Stimulated activated CD8-positive, alpha-beta memory T cell treated with anti-CD3 and anti-CD28 coated beads, Interleukin-4, amount 100 ng/mL, for 1 hour (primary cell): ENCODE results near the gene EFCAB5.
"Not testable (repeated sequence)": the region's sequence is repeated elsewhere in the genome, so short reads cannot be mapped to it uniquely, and the experiment has no call there.

Experiments used
- DNase-seq, 2 donors: peaks; one replicate each; pipeline ENCODE4 v3.0.0-alpha.2; 2020; ENCODE audit warnings: low read depth in 2 of 2, low spot score in 1 of 2

EFCAB5 gene

GRCh38 chr17:29933379-29933778, 8.1 kb upstream of the EFCAB5 start:
- no peak for DNase-seq

GRCh38 chr17:29935909-29936308, 5.5 kb upstream of the EFCAB5 start:
- not testable (repeated sequence) for DNase-seq

DNA sequence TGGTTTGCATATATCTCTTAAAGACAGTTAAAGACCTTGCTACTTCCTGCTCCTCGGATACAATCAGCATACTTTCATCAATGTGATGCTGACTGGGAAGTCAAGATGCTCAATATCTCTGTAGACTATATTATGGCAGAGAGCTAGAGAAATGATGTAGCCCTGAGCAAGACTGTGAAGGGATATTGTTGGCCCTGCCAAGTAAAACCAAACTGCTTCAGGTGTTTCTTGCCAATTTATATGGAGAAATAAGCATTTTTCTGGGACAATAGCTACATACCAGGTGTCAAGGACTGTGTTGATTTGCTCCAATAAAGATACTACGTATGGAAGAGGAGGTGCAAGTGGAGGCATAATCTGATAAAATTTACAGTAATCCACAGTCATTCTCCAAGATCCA, 4.7 kb upstream of the EFCAB5 start:
- DNase-seq = no peak

GRCh38 chr17:29945281-29945680, 3.8 kb downstream of the EFCAB5 start:
- DNase-seq = no peak

- no peak for DNase-seq
Observed at GRCh38 chr17:29948448-29949215, 7.2 kb downstream of the EFCAB5 start.

GRCh38 chr17:29949696-29950095, 8.3 kb downstream of the EFCAB5 start:
- no peak for DNase-seq

DNA sequence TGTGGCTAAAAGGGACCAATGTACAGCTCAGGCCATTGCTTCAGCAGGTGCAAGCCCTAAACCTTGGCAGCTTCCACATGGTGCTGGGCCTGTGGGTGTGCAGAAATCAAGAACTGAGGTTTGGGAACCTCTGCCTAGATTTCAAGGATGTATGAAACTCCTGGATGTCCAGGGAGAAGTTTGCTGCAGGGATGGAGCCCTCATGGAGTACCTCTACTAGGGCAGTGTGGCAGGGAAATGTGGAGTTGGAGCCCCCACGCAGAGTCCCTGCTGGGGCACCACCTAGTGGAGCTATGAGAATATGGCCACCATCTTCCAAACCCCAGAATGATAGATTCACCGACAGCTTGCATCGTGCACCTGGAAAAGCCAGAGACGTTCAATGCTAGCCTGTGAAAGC, 13.0 kb downstream of the EFCAB5 start:
- DNase-seq = no peak

GRCh38 chr17:29956225-29956624, 14.8 kb downstream of the EFCAB5 start:
- DNase-seq = no peak

GRCh38 chr17:29957488-29957887, 16.1 kb downstream of the EFCAB5 start:
- DNase-seq = not testable (repeated sequence)

GRCh38 chr17:29958947-29959657, 17.7 kb downstream of the EFCAB5 start:
- no peak for DNase-seq

DNA sequence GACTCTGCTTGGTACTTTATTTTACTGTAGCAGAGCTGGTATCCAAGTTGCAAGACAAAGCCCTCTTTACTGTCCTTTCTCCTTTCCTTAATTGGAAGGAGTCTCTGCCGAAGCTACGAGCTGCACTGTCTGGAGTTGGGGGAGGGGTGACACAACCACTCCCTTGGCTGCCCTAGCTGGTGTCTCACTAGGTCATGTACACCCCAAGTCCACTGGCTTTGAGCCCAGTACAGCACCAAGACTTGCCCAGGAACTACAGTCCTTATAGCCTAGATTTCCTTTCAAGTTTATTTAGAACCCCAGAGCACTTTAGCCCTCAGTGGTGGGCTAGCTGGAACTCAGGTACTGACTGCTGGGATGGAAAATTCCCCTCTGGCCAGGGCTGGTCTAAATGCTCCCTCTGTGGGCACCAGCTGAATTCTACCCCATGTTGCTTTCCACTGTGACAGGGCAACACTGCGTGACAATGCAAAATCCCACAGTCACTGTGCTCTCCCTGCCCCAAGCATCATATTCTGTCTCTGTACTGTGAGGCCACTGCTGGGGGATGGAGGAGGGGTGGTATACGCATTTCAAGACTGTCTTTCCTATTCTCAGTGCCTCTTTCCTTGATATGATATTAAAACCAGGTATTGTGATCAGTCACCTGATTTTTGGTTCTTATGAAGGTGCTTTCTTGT, 18.4 kb downstream of the EFCAB5 start:
- DNase-seq = no peak

DNA sequence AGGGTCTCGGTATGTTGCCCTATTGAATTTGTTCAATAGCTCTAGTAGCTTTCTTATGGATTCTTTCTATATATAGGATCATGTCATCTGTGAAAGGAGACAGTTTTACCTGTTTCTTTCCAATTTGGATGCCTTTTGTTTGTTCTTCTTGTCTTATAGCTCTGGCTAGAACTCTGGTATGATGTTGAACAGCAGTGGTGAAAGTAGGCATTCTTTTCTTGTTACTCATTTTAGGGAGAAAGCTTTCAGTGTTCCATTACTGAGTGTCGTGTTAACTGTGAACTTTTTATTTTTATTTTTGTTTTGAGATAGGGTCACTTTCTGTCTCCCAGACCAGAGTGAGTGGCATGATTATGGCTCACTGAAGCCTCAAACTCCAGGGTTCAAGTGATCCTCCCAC, 21.2 kb downstream of the EFCAB5 start:
- DNase-seq = no peak

- DNase-seq = no peak
Observed at GRCh38 chr17:29968271-29968670, 26.8 kb downstream of the EFCAB5 start.

DNA sequence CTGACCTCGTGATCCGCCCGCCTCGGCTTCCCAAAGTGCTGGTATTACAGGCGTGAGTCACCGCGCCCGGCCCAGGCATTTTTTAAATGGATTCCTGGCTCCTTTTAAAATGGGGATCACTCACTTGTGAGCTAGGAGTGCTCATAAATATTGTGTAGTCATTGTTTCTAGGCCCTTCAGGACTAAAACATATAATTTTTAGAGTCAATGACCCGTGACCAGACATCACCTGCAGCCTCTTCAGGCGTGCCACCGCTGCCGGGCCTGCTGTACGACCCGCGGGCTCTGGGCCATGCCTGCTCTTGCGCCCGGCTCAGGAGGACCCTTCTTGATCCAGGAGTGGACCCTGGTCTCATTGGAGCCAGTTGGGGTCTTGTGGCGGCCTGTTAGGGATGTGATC, 30.8 kb downstream of the EFCAB5 start:
- no peak for DNase-seq

DNA sequence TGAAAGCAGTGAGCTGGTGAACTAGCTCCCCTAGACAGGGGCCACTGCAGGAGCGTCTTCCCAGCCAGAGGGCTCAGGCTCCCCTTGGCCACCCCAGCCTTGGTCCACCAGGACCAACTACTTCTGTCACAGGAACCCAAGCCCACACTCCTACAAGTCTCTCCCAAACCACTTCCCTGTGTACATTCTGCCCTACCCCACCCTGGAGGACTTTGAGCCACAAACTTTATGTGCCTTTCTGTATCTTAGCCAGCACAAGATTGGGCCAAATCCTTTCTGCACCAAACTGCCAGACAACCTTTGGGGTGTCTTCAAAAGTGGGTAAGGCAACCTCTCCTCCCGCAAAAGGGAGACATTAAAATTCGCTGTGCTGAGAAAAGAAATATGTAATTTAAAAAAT, 31.6 kb downstream of the EFCAB5 start:
- DNase-seq = no peak

DNA sequence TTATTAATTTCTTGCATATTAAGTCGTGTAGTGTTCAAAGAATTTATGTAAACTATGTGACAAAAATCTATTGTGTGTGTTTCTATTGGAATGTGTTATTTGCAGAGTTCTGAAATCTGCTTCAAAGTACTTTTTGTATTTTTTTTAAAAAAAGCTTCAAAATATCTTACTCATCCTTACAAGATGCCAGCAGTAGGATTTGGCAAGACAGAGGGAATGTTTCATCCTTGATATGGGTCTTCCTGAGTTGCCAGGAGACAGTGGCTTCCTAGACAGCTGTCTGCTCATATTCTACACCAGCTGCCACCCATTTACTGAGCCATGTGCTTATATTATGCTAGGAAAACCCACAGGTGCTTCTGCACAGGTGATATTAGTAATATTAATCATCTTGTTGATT, 36.4 kb downstream of the EFCAB5 start:
- DNase-seq = no peak

DNA sequence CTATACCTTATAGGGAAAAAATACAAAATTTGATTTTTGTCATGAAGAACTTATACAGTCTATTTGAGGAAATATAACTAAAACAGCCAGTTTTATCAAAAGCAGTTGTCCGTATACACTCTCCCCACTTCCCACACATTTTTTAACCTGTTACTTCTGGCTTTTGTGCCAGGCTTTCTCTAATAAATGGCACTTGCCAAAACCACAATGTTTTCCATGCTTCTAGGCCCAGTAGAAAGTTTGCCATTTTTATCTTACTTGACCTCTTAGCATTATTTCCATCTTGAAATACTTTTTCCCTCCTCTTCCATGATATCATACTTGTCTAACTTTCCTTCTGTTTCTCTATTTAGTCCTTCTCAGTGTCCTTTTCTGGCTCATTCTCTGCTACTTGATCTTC, 38.8 kb downstream of the EFCAB5 start:
- no peak for DNase-seq

- DNase-seq = no peak
Observed at GRCh38 chr17:29982991-29983653, 41.7 kb downstream of the EFCAB5 start.

DNA sequence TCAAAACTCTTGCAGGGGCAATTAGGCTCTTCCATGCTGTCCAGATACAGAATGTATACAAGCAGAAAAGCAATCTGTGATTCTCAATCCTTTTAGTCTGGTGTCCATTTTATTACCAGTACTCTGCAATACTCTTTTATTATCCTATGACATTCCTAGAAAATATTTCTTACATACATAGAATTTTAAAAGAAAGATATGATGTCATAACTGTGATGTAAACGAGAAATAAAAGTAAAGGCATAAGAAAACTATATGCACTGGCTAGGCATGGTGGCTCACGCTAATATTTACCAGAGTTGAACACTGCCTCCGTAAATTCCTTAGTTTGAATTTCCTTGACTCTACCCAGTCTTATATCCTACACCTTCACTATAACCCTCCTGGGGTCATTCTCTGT, 55.0 kb downstream of the EFCAB5 start:
- DNase-seq = no peak

- no peak for DNase-seq
Observed at GRCh38 chr17:30000001-30000754, 58.7 kb downstream of the EFCAB5 start.

DNA sequence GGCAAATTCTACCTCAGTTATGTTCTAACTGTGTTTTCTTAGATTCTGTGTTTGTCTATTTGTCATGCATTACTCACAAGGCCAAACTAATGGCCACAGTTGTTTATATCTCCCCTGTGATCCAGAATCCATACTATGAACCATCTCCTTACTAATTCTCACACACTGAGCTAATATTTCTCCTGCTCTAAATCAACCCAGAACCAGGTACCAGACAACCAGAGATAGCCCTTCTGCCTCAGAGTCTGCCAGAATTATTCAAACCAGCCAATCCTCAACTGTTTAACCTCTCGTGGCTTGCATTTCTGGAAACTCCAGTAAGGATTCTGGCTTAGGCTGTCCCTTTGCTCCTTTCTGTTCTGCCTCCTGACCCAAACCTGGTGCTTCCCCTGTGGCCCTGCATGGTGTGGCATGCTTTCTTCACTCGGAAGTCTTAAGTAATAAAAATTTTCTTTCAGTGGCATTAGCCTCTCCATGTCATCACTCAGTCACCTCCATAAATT, 59.4 kb downstream of the EFCAB5 start:
- DNase-seq = no peak
